NCI-H1436 treated with DMSO at 0.1 percent for 48 hours (cell line): ENCODE results near the gene SUMF1.

ENCODE experiments used
- DNase-seq: peaks from one replicate; lab custom pipeline; 2025; lab: John Stamatoyannopoulos, UW

The SUMF1 gene

GRCh38 chr3:4413467-4413866 lies 53.6 kb downstream of the SUMF1 start:
- no peak for DNase-seq

GRCh38 chr3:4411833-4412232 lies 55.2 kb downstream of the SUMF1 start:
- no peak for DNase-seq

GRCh38 chr3:4411236-4411635 lies 55.8 kb downstream of the SUMF1 start:
- DNase-seq, result no peak

GRCh38 chr3:4410606-4411005 lies 56.5 kb downstream of the SUMF1 start:
- DNase-seq, result no peak

- DNase-seq, result no peak
Measured at GRCh38 chr3:4409971-4410573, 57.0 kb downstream of the SUMF1 start.

GRCh38 chr3:4409415-4409814 lies 57.7 kb downstream of the SUMF1 start:
- no peak for DNase-seq

GRCh38 chr3:4408958-4409357 lies 58.1 kb downstream of the SUMF1 start:
- no peak for DNase-seq

GRCh38 chr3:4407941-4408340 lies 59.1 kb downstream of the SUMF1 start:
- DNase-seq, result no peak

- DNase-seq, result no peak
Measured at GRCh38 chr3:4406746-4407568, 60.1 kb downstream of the SUMF1 start.

GRCh38 chr3:4404881-4405280 lies 62.2 kb downstream of the SUMF1 start:
- DNase-seq, result no peak

GRCh38 chr3:4401441-4401840 lies 65.6 kb downstream of the SUMF1 start:
- DNase-seq, result no peak

GRCh38 chr3:4399476-4399875 lies 67.6 kb downstream of the SUMF1 start:
- DNase-seq, result no peak

- DNase-seq, result no peak
Measured at GRCh38 chr3:4398941-4399245, 68.2 kb downstream of the SUMF1 start.

- DNase-seq, result no peak
Measured at GRCh38 chr3:4398120-4398940, 68.7 kb downstream of the SUMF1 start.

GRCh38 chr3:4397466-4397865 lies 69.6 kb downstream of the SUMF1 start:
- no peak for DNase-seq

- no peak for DNase-seq
Measured at GRCh38 chr3:4396542-4396941, 70.5 kb downstream of the SUMF1 start.

- no peak for DNase-seq
Measured at GRCh38 chr3:4396006-4396405, 71.1 kb downstream of the SUMF1 start.

GRCh38 chr3:4395448-4395847 lies 71.6 kb downstream of the SUMF1 start:
- DNase-seq, result no peak

GRCh38 chr3:4394567-4394966 lies 72.5 kb downstream of the SUMF1 start:
- no peak for DNase-seq

GRCh38 chr3:4394048-4394447 lies 73.0 kb downstream of the SUMF1 start:
- no peak for DNase-seq

- no peak for DNase-seq
Measured at GRCh38 chr3:4392992-4393391, 74.1 kb downstream of the SUMF1 start.

GRCh38 chr3:4387210-4388204 lies 79.6 kb downstream of the SUMF1 start:
- DNase-seq, result no peak
